Bronchial epithelial cell (primary cell): Measurements from ENCODE around the gene IQSEC3. TPM values are rescaled to one million over a fixed set of nuclear protein-coding genes. Genes with fewer than 3 reads are reported as not detected.

ENCODE experiments used
- DNase-seq: peaks from one replicate; pipeline ENCODE4 v3.0.0-alpha.2; 2010; ENCODE audit warnings: low read depth
- FAIRE-seq: peaks from 2 replicates; lab custom pipeline; 2011; peaks lifted over from hg19 to GRCh38; lab: Jason Lieb, UNC
- H3K27me3 ChIP-seq: 2 replicates; pipeline ENCODE4 v1.5.1; 2011; ENCODE audit warnings: low read length; ENCODE audit not compliant: control insufficient read depth, insufficient read depth
- H3K36me3 ChIP-seq: 2 replicates; pipeline ENCODE4 v1.5.1; 2011; ENCODE audit warnings: low read length; ENCODE audit not compliant: control insufficient read depth, insufficient read depth
- H3K4me3 ChIP-seq: 2 replicates; pipeline ENCODE4 v1.5.1; 2011; ENCODE audit warnings: mild to moderate bottlenecking, low read depth, low read length, control low read depth
- CTCF ChIP-seq: IDR thresholded peaks from 2 replicates; pipeline ENCODE4 v1.5.1; 2011; ENCODE audit warnings: mild to moderate bottlenecking, moderate library complexity, low read length, control low read depth, inconsistent platforms; ENCODE audit not compliant: insufficient read depth, severe bottlenecking
- total RNA-seq: library from RNA; depleted of rRNA; stranded (reverse); fragments of >200 nt; gene quantifications from 2 replicates; pipeline ENCODE4 v1.2.1, GENCODE V29; 2014

The IQSEC3 gene
- total RNA-seq, 1 donor from 2014 or later, result not detected

DNA sequence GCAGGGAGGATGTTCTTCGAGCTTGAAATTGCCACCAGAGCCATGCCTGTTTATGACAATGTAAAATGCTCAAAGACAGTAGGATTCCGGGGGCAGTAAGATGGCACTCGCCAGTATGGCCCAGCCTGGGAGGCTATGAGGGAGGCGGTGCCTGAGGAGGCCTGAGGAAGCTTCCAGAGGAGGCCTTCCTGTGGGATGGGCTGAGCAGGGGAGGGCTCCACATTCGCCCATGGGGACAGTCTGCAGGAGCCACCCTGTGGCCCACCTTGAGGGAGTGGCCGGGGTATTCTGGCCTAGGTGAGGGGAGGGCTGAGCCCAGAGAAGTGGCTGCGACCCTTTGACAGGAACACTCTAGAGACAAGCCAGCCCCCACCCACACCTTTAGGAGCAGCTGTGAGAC lies 50.7 kb downstream of the IQSEC3 start:
- TF ChIP-seq CTCF, result no peak
- DNase-seq (no peak), FAIRE-seq (peak; percentile 87)
- no peak overlapping the region for H3K4me3 ChIP-seq
- H3K27me3 ChIP-seq, result no peaks in the 10 kb centered on the region
- no peaks in the 10 kb centered on the region for H3K36me3 ChIP-seq

GRCh38 chr12:117816-118345 lies 51.3 kb downstream of the IQSEC3 start:
- Histone ChIP-seq H3K27me3 (no peaks in the 10 kb centered on the region), H3K4me3 (no peak overlapping the region), H3K36me3 (no peaks in the 10 kb centered on the region)
- no peak for TF ChIP-seq CTCF
- FAIRE-seq (no peak), DNase-seq (no peak)

DNA sequence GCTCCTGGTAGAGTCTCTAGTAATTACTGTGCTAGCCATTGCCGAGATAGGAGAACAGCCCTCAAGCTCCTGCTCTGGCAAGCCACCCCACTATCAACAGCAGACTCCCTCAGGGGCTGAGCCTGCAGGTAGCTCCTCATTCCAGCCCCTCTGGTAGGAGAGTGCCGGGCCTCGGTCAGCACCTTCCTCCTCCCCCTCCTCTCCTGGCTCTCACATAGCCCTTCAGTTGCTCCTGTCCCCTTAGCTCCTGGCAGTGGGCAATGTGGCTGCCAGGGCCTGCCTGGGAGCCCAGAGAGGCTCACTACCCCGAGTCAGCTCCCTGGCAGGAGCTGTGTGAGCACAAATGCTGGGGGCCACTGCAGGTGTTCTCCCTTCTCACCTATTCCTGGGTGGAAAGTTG lies 52.0 kb downstream of the IQSEC3 start:
- Histone ChIP-seq H3K4me3 (no peak overlapping the region), H3K36me3 (no peaks in the 10 kb centered on the region), H3K27me3 (no peaks in the 10 kb centered on the region)
- no peak for TF ChIP-seq CTCF
- FAIRE-seq, result no peak
- DNase-seq, result no peak

- TF ChIP-seq CTCF, result no peak
- FAIRE-seq (no peak), DNase-seq (no peak)
- H3K4me3 ChIP-seq, result no peak overlapping the region
- no peaks in the 10 kb centered on the region for H3K36me3 ChIP-seq
- no peaks in the 10 kb centered on the region for H3K27me3 ChIP-seq
Measured at GRCh38 chr12:120951-121350, 54.4 kb downstream of the IQSEC3 start.

DNA sequence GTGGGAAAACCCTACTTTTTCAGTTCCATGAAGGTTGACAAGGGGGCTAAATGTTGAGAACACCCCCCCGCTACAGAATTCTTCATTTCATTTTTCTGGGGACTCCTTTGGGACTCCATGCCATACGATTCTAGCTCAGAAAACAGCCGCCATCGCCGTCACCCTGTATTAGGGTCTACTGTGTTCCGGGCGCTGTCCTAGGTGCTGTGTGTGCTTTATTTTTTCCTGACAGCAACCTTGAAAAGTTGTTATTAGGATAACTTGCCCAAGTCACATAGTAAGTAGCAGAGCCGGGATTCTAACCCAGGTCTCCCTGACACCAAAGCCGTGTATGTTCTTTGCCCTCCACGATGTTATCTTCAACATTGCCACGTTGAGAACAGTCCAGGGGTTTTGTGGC lies 55.1 kb downstream of the IQSEC3 start:
- H3K36me3 ChIP-seq, result no peaks in the 10 kb centered on the region
- H3K27me3 ChIP-seq, result no peaks in the 10 kb centered on the region
- no peak overlapping the region for H3K4me3 ChIP-seq
- no peak for DNase-seq
- no peak for TF ChIP-seq CTCF
- no peak for FAIRE-seq

DNA sequence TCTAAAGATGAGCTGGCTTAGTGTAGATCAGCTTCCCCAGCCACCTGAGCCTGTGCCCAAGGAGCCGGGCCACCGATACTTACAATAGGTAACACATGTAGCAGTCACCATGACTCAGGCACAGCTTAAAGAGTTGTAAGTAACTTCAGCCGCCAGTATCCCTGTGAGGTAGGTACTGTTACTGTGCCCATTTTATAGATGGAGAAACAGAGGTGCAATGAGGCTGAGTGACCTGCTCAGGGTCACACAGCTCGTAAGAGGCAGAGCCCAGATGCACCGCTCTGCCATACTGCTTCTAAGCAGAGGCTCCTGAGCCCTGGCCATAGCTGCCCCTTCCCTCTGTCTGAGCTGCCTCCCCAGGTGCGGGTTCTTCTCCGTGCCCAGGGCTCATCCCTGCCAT lies 58.5 kb downstream of the IQSEC3 start:
- H3K27me3 ChIP-seq, result no peaks in the 10 kb centered on the region
- DNase-seq (no peak), FAIRE-seq (no peak)
- TF ChIP-seq CTCF, result no peak
- no peaks in the 10 kb centered on the region for H3K36me3 ChIP-seq
- H3K4me3 ChIP-seq, result no peak overlapping the region
